GM18858 (cell line): Measurements from ENCODE around the gene RPS6KA4.
"Not testable (repeated sequence)": the region's sequence is repeated elsewhere in the genome, so short reads cannot be mapped to it uniquely, and the experiment has no call there.

Experiments
- ATAC-seq: cut with Tn5 transposase; IDR thresholded peaks from one replicate; pipeline ENCODE4 v1.9.1; 2021; ENCODE audit not compliant: unreplicated experiment

The RPS6KA4 gene

GRCh38 chr11:64358907-64359711 is at the start of gene RPS6KA4:
Gene RPS6KA4 (plus strand): TSS chr11:64359162. CDS start chr11:64359236, 74 bp downstream.
- no peak for ATAC-seq

- ATAC-seq: no peak
These were observed 46.0 kb upstream of the RPS6KA4 start for GRCh38 chr11:64312947-64313346.

GRCh38 chr11:64313491-64314145 is 45.3 kb upstream of the RPS6KA4 start:
- ATAC-seq: no peak

GRCh38 chr11:64314146-64314804 is 44.7 kb upstream of the RPS6KA4 start:
- ATAC-seq: no peak

- no peak for ATAC-seq
These were observed 44.0 kb upstream of the RPS6KA4 start for GRCh38 chr11:64314805-64315561.

- ATAC-seq: not testable (repeated sequence)
These were observed 43.1 kb upstream of the RPS6KA4 start for GRCh38 chr11:64315667-64316526.

- no peak for ATAC-seq
These were observed 42.2 kb upstream of the RPS6KA4 start for GRCh38 chr11:64316672-64317324.

GRCh38 chr11:64317325-64317960 is 41.5 kb upstream of the RPS6KA4 start, which contains the start of gene TRMT112:
Gene TRMT112 (minus strand): TSS chr11:64317559. CDS start chr11:64317526, 33 bp downstream.
- ATAC-seq: peak; percentile 47

- ATAC-seq: peak; percentile 63
These were observed 40.8 kb upstream of the RPS6KA4 start, which contains the start of gene PRDX5 for GRCh38 chr11:64317961-64318765. Gene PRDX5 (plus strand): TSS chr11:64318121. CDS start chr11:64318216, 95 bp downstream.

GRCh38 chr11:64318766-64319761 is 39.9 kb upstream of the RPS6KA4 start:
- no peak for ATAC-seq

- ATAC-seq: no peak
These were observed 38.4 kb upstream of the RPS6KA4 start for GRCh38 chr11:64320556-64320955.

- ATAC-seq: no peak
These were observed 37.9 kb upstream of the RPS6KA4 start for GRCh38 chr11:64321026-64321425.

GRCh38 chr11:64321533-64321932 is 37.4 kb upstream of the RPS6KA4 start:
- ATAC-seq: no peak

- no peak for ATAC-seq
These were observed 36.1 kb upstream of the RPS6KA4 start for GRCh38 chr11:64322925-64323260.

- no peak for ATAC-seq
These were observed 35.6 kb upstream of the RPS6KA4 start for GRCh38 chr11:64323373-64323772.

- ATAC-seq: not testable (repeated sequence)
These were observed 35.0 kb upstream of the RPS6KA4 start for GRCh38 chr11:64323984-64324383.
